Measurements from ENCODE around the gene TADA2B. TPM values are rescaled to one million over a fixed set of nuclear protein-coding genes. Genes with fewer than 3 reads are reported as not detected.

The TADA2B gene
- total and polyA plus RNA-seq, 2 of the 4 experiments (the other 2 are of a cell fraction) = 6.1 to 8.6 TPM

DNA sequence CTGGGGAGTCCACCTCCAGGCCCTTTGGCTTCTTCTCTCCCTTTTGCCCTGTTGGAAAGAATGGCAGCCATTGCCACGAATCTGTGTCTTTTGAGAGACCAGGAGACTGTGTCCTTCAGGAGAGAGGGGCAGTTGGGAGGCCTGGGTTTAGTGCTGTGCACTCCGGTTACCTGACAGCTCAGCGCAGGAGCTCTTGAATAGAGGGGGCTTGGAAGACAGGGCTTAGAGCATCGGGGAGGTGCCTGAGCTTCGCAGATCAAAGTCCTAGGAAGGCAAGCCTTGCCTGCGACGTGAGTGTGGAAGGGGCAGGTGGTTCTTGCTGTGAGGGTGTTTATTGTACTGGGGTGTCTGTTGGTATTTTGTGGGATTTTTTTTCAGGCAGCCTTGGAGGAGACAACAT lies 41.9 kb upstream of the TADA2B start:
- BruUV-seq (replicated peaks) = no TSS peak
- intact Hi-C loops (cut with micrococcal nuclease) = no loop called here
- H3K9me3 ChIP-seq (ENCODE audit: control insufficient read depth, insufficient read depth, low read length) = no peaks in the 10 kb centered on the region

More for the DNA sequence above, 41.9 kb upstream of the TADA2B start:
- POLR2A ChIA-PET (ENCODE audit: unreplicated experiment) = no interaction called here
- Histone ChIP-seq H3K4me1 (ENCODE audit: control insufficient read depth, insufficient read depth, low read length) (no peaks in the 10 kb centered on the region), H2BK20ac (ENCODE audit: low read depth, low read length) (no peak overlapping the region), H2BK120ac (ENCODE audit: low read depth, low read length) (no peak overlapping the region), H3K36me3 (ENCODE audit: control insufficient read depth, insufficient read depth, low read length) (peaks cover 55% of the 10 kb centered on the region), H3K4me3 (ENCODE audit: insufficient read depth, low read depth, low read length) (no peak overlapping the region), H3K14ac (replicated peaks; ENCODE audit: low read depth, low read length) (no peak overlapping the region), H3K79me1 (ENCODE audit: low read depth in 1 of 2, low read length in 2 of 2) (peaks cover 11 to 28% of the 10 kb centered on the region in 2 experiments; a peak in 3 of 4 replicates), H3K27ac (ENCODE audit: insufficient read depth, low read length) (no peak overlapping the region), H3K9me1 (ENCODE audit: insufficient read depth, low read length) (no peaks in the 10 kb centered on the region; the same call in 1 of the 2 replicates), H4K91ac (ENCODE audit: insufficient read depth, low read depth, low read length) (no peak overlapping the region), H3K56ac (ENCODE audit: extremely low read depth, insufficient read depth, low read length) (no peak overlapping the region), H2AK9ac (replicated peaks; ENCODE audit: low read depth, low read length, poor library complexity) (no peak overlapping the region), H3K4ac (ENCODE audit: low read depth, low read length) (no peak overlapping the region), H3K23ac (ENCODE audit: low read depth, low read length) (no peak overlapping the region), H4K20me1 (ENCODE audit: insufficient read depth, low read length) (no peaks in the 10 kb centered on the region), H4K5ac (ENCODE audit: low read depth, low read length) (no peak overlapping the region), H3K27me3 (ENCODE audit: control insufficient read depth, insufficient read depth, low read length) (no peaks in the 10 kb centered on the region), H2BK5ac (ENCODE audit: low read depth, low read length, poor library complexity, severe bottlenecking) (no peak overlapping the region), H3K9ac (ENCODE audit: low read depth, low read length) (no peak overlapping the region), H3K18ac (ENCODE audit: low read depth, low read length) (no peak overlapping the region), H2BK15ac (ENCODE audit: low read depth, low read length) (no peak overlapping the region), H4K8ac (ENCODE audit: low read depth in 2 of 2, low read length in 2 of 2) (no peak overlapping the region), H2AFZ (replicated peaks; ENCODE audit: low read length, poor library complexity) (no peak overlapping the region), H3K4me2 (ENCODE audit: low read depth, low read length) (no peak overlapping the region), H2AK5ac (ENCODE audit: low read depth, low read length) (no peak overlapping the region)
- WGBS, 2 experiments (ENCODE audit: extremely low coverage in 2 of 2, insufficient read length in 1 of 2) = 96% methylated on average over 6 of the region's 7 CpGs; no CpG with 5 or more reads in 1 of the 2 experiments
- in situ Hi-C loops (cut with MboI; ENCODE audit: low sequenced_read_pairs) (no loop called here), dilution Hi-C loops (cut with HindIII; ENCODE audit: low sequenced_read_pairs, unreplicated experiment) (no loop called here)
- no peak for TF ChIP-seq MAFK (IDR thresholded peaks at IDR 0.05; ENCODE audit: low read depth, low read length)
- no peak for TF ChIP-seq CEBPB (IDR thresholded peaks at IDR 0.05; ENCODE audit: low read depth, low read length)
- TF ChIP-seq, protein P1, sequence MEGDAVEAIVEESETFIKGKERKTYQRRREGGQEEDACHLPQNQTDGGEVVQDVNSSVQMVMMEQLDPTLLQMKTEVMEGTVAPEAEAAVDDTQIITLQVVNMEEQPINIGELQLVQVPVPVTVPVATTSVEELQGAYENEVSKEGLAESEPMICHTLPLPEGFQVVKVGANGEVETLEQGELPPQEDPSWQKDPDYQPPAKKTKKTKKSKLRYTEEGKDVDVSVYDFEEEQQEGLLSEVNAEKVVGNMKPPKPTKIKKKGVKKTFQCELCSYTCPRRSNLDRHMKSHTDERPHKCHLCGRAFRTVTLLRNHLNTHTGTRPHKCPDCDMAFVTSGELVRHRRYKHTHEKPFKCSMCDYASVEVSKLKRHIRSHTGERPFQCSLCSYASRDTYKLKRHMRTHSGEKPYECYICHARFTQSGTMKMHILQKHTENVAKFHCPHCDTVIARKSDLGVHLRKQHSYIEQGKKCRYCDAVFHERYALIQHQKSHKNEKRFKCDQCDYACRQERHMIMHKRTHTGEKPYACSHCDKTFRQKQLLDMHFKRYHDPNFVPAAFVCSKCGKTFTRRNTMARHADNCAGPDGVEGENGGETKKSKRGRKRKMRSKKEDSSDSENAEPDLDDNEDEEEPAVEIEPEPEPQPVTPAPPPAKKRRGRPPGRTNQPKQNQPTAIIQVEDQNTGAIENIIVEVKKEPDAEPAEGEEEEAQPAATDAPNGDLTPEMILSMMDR (conservative IDR thresholded peaks at IDR 0.05; ENCODE audit: low read depth, low read length) = no peak
- TF ChIP-seq, protein P2, sequence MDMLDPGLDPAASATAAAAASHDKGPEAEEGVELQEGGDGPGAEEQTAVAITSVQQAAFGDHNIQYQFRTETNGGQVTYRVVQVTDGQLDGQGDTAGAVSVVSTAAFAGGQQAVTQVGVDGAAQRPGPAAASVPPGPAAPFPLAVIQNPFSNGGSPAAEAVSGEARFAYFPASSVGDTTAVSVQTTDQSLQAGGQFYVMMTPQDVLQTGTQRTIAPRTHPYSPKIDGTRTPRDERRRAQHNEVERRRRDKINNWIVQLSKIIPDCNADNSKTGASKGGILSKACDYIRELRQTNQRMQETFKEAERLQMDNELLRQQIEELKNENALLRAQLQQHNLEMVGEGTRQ (IDR thresholded peaks at IDR 0.05; ENCODE audit: low read depth, low read length) = no peak
- TF ChIP-seq FOS (IDR thresholded peaks at IDR 0.05; ENCODE audit: low read depth, low read length) = no peak
- TF ChIP-seq MXI1 (IDR thresholded peaks at IDR 0.05; ENCODE audit: borderline replicate concordance, low read depth, low read length) = no peak
- TF ChIP-seq RCOR1 (IDR thresholded peaks at IDR 0.05; ENCODE audit: insufficient replicate concordance, low read length) = no peak
- TF ChIP-seq BHLHE40 (IDR thresholded peaks at IDR 0.05; ENCODE audit: low read depth, low read length) = no peak
- no peak for TF ChIP-seq ELK1 (IDR thresholded peaks at IDR 0.05; ENCODE audit: borderline replicate concordance, low read depth, low read length)
- no peak for TF ChIP-seq RFX5 (IDR thresholded peaks at IDR 0.05; ENCODE audit: low read depth, low read length)
- no peak for TF ChIP-seq CHD1 (IDR thresholded peaks at IDR 0.05; ENCODE audit: low read depth, low read length)
- TF ChIP-seq NFE2L2 (IDR thresholded peaks at IDR 0.05; ENCODE audit: low read depth, low read length) = no peak
- ATAC-seq (ENCODE audit: low read depth) (no peak), DNase-seq (no peak)
- CTCF ChIA-PET = no interaction called here

Measured in IMR-90 (cell line).